Measurements from ENCODE around the gene CEP41. TPM values are rescaled to one million over a fixed set of nuclear protein-coding genes. Genes with fewer than 3 reads are reported as not detected.

CEP41 gene
- total and polyA plus RNA-seq, 4 donors = 2.3 to 3.5 (median 2.8) TPM

GRCh38 chr7:130481898-130482297, 41.1 kb upstream of the CEP41 start:
- no peaks in the 10 kb centered on the region for H3K36me3 ChIP-seq (ENCODE audit: control insufficient read depth in 4 of 4, insufficient read depth in 3 of 4, low read depth in 1 of 4, low read length in 3 of 4)
- DNase-seq (ENCODE audit: low spot score) = no peak
- peaks cover 0 to 7% (median 1%) of the 10 kb centered on the region in 4 donors for H3K9me3 ChIP-seq (ENCODE audit: control insufficient read depth in 4 of 4, low read length in 3 of 4)
- H3K27me3 ChIP-seq (ENCODE audit: control insufficient read depth in 4 of 4, insufficient read depth in 4 of 4, low read length in 3 of 4) = no peaks in the 10 kb centered on the region
- no peak for TF ChIP-seq SP1 (IDR thresholded peaks at IDR 0.05)
- TF ChIP-seq ATF3 (IDR thresholded peaks at IDR 0.05) = no peak
- TF ChIP-seq GABPA (IDR thresholded peaks at IDR 0.05 in 1 of 2, conservative IDR thresholded peaks at IDR 0.05 in 1 of 2) = no peak
- TF ChIP-seq FOXA1 (IDR thresholded peaks at IDR 0.05) = no peak
- TF ChIP-seq RXRA (IDR thresholded peaks at IDR 0.05) = no peak
- no peak for TF ChIP-seq HNF4G (IDR thresholded peaks at IDR 0.05)
- TF ChIP-seq ZBTB33 (IDR thresholded peaks at IDR 0.05) = no peak
- no peak for TF ChIP-seq MAX (IDR thresholded peaks at IDR 0.05)
- TF ChIP-seq YY1 (IDR thresholded peaks at IDR 0.05) = no peak
- TF ChIP-seq JUND (IDR thresholded peaks at IDR 0.05) = no peak
- no peak for TF ChIP-seq TAF1 (conservative IDR thresholded peaks at IDR 0.05)
- no peak for TF ChIP-seq EGR1 (IDR thresholded peaks at IDR 0.05; ENCODE audit: low read depth in 2 of 2)
- no peak for TF ChIP-seq NR2F2 (IDR thresholded peaks at IDR 0.05)
- TF ChIP-seq REST (IDR thresholded peaks at IDR 0.05) = no peak
- no peak overlapping the region for H3K27ac ChIP-seq (ENCODE audit: low read depth in 1 of 2, low read length in 2 of 2)
- no peak overlapping the region for H3K9ac ChIP-seq (ENCODE audit: low read depth in 1 of 2, low read length in 2 of 2)
- 73% methylated on average over 1 of the region's 1 CpG for WGBS
- peaks cover 0 to 6% (median 4%) of the 10 kb centered on the region in 4 donors for H3K4me1 ChIP-seq (ENCODE audit: control insufficient read depth in 4 of 4, insufficient read depth in 4 of 4, low read length in 3 of 4)
- H3K4me3 ChIP-seq (ENCODE audit: low read depth in 1 of 3, low read length in 3 of 3) = no peak overlapping the region

GRCh38 chr7:130479716-130480400, 39.0 kb upstream of the CEP41 start:
- Histone ChIP-seq H3K9me3 (ENCODE audit: control insufficient read depth in 4 of 4, low read length in 3 of 4) (peaks cover 0 to 7% (median 1%) of the 10 kb centered on the region in 4 donors), H3K27me3 (ENCODE audit: control insufficient read depth in 4 of 4, insufficient read depth in 4 of 4, low read length in 3 of 4) (no peaks in the 10 kb centered on the region), H3K36me3 (ENCODE audit: control insufficient read depth in 4 of 4, insufficient read depth in 3 of 4, low read depth in 1 of 4, low read length in 3 of 4) (no peaks in the 10 kb centered on the region), H3K9ac (ENCODE audit: low read depth in 1 of 2, low read length in 2 of 2) (no peak overlapping the region), H3K4me1 (ENCODE audit: control insufficient read depth in 4 of 4, insufficient read depth in 4 of 4, low read length in 3 of 4) (no peaks in the 10 kb centered on the region), H3K4me3 (ENCODE audit: low read depth in 1 of 3, low read length in 3 of 3) (no peak overlapping the region), H3K27ac (ENCODE audit: low read depth in 1 of 2, low read length in 2 of 2) (no peak overlapping the region)
- no peak for DNase-seq (ENCODE audit: low spot score)
- WGBS = 82% methylated on average over 1 of the region's 1 CpG
- TF ChIP-seq ATF3 (IDR thresholded peaks at IDR 0.05) (no peak), HNF4A (conservative IDR thresholded peaks at IDR 0.05) (no peak), MAX (IDR thresholded peaks at IDR 0.05) (no peak), TAF1 (conservative IDR thresholded peaks at IDR 0.05) (no peak), HNF4G (IDR thresholded peaks at IDR 0.05) (no peak), REST (IDR thresholded peaks at IDR 0.05) (no peak), NR2F2 (IDR thresholded peaks at IDR 0.05) (no peak), CTCF (IDR thresholded peaks at IDR 0.05; ENCODE audit: low read depth, low read length, missing input control) (no peak), RXRA (IDR thresholded peaks at IDR 0.05) (no peak), RAD21 (IDR thresholded peaks at IDR 0.05) (no peak), SP1 (IDR thresholded peaks at IDR 0.05) (no peak), YY1 (IDR thresholded peaks at IDR 0.05) (no peak), GABPA (IDR thresholded peaks at IDR 0.05 in 1 of 2, conservative IDR thresholded peaks at IDR 0.05 in 1 of 2) (no peak)
